HUDEP-2 (cell line): Measurements from ENCODE around the gene LTBP3.
"Not testable (repeated sequence)": the region's sequence is repeated elsewhere in the genome, so short reads cannot be mapped to it uniquely, and the experiment has no call there.

Experiments
- DNase-seq, 76 experiments: peaks; one replicate each; lab custom pipeline; 2025; ENCODE audit not compliant: unreplicated experiment in 76 of 76; lab: John Stamatoyannopoulos, UW

The LTBP3 gene

DNA sequence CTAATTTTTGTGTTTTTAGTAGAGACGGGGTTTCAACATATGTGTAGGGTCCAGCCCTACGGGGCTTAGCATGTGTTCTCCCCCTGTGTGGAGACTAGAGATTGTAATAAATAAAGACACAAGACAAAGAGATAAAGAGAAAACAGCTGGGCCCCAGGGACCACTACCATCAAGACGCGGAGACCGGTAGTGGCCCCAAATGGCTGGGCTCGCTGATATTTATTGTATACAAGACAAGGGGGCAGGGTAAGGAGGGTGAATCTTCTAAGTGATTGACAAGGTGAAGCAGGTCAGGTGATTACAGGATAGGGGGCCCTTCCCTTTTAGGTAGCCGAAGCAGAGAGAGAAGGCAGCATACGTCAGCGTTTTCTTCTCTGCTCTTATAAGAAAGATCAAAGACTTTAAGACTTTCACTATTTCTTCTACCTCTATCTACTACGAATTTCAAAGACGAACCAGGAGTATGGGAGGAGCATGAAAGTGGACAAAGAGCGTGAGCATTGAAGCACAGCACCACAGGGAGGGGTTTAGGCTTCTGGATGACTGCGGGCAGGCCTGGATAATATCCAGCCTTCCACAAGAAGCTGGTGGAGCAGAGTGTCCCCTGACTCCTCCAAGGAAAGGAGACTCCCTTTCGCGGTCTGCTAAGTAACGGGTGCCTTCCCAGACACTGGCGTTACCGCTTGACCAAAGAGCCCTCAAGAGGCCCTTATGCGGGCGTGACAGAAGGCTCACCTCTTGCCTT, 36.2 kb downstream of the LTBP3 start:
- DNase-seq = not testable (repeated sequence)

GRCh38 chr11:65518941-65519549, 39.1 kb downstream of the LTBP3 start:
- DNase-seq = not testable (repeated sequence)

GRCh38 chr11:65516135-65516968, 41.8 kb downstream of the LTBP3 start:
- DNase-seq = no peak

DNA sequence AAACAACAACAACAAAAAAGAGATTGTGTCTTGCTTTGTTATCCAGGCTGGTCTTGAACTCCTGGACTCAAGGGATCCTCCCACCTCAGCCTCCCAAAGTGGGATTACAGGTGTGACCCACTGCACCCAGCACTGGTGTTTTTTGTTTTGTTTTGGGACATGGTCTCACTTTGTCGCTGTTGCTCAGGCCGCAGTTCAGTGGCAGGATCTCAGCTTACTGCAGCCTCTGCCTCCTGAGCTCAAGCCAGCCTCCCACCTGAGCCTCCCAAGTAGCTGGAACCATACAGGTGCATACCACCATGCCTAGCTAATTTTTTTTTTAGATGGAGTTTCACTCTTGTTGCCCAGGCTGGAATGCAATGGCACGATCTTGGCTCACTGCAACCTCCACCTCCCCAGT, 45.8 kb downstream of the LTBP3 start:
- not testable (repeated sequence) for DNase-seq

DNA sequence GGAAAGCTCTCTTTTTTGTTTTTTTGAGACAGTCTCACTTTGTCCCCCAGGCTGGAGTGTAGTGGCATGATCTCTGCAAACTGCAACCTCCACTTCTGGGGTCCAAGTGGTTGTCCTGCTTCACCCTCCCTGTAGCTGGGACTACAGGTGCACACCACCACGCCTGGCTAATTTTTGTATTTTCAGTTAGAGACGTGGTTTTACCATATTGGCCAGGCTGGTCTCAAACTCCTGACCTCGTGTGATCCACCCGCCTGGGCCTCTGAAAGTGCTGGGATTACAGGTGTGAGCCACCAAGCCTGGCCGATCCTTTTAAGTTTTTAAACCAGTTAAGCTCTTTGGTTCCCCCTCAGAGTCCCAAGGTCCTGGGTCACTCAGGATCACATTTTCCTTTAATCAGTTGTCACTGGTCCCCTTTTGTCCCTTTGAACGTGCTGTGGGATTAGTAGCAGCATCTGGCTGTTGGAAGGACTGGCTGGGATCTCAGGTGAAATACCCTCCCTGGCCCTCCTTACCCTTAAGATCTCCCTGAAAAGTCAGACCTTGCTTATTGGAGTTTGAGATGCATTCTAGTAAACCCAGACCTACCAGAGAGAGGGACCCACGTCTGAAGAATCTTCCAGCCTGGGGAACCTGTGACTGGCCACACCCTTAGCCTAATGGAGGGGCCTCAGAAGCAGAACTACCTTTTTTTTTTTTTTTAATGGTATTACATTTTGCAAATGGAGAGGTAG, 51.2 kb downstream of the LTBP3 start:
- DNase-seq = peak in 63 of 76 experiments; percentile 26 to 93 (median 66)

DNA sequence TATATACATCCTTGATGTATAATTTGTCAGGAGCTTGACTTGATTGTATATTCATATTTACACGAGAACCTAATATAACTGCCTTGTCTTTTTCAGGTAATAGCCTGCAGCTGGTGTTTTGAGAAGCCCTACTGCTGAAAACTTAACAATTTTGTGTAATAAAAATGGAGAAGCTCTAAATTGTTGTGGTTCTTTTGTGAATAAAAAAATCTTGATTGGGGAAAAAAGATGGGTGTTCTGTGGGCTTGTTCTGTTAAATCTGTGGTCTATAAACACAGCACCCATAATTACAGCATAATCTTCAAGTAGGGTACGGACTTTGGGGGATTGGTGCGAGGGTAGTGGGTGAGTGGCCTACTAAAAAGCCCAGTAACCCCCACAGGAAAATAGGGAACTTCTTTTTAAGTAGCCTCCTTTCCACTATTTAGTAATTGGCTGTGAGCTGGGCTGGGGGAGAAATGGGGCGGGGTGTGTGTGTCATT, 51.8 kb downstream of the LTBP3 start:
- DNase-seq = peak in 4 of 76 experiments; percentile 27 to 60 (median 43)

GRCh38 chr11:65505466-65506289, 52.5 kb downstream of the LTBP3 start:
- DNase-seq = peak in 8 of 76 experiments; percentile 27 to 43 (median 33)

GRCh38 chr11:65504674-65505465, 53.3 kb downstream of the LTBP3 start:
- DNase-seq = peak in 4 of 76 experiments; percentile 27 to 39 (median 34)

DNA sequence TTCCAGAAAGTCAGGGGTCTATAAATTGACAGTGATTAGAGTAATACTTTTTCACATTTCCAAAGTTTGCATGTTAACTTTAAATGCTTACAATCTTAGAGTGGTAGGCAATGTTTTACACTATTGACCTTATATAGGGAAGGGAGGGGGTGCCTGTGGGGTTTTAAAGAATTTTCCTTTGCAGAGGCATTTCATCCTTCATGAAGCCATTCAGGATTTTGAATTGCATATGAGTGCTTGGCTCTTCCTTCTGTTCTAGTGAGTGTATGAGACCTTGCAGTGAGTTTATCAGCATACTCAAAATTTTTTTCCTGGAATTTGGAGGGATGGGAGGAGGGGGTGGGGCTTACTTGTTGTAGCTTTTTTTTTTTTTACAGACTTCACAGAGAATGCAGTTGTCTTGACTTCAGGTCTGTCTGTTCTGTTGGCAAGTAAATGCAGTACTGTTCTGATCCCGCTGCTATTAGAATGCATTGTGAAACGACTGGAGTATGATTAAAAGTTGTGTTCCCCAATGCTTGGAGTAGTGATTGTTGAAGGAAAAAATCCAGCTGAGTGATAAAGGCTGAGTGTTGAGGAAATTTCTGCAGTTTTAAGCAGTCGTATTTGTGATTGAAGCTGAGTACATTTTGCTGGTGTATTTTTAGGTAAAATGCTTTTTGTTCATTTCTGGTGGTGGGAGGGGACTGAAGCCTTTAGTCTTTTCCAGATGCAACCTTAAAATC, 54.0 kb downstream of the LTBP3 start:
- peak in 15 of 76 experiments; percentile 11 to 53 (median 35) for DNase-seq

- peak in 4 of 76 experiments; percentile 20 to 55 (median 40) for DNase-seq
Observed at GRCh38 chr11:65503368-65503948, 54.7 kb downstream of the LTBP3 start.

DNA sequence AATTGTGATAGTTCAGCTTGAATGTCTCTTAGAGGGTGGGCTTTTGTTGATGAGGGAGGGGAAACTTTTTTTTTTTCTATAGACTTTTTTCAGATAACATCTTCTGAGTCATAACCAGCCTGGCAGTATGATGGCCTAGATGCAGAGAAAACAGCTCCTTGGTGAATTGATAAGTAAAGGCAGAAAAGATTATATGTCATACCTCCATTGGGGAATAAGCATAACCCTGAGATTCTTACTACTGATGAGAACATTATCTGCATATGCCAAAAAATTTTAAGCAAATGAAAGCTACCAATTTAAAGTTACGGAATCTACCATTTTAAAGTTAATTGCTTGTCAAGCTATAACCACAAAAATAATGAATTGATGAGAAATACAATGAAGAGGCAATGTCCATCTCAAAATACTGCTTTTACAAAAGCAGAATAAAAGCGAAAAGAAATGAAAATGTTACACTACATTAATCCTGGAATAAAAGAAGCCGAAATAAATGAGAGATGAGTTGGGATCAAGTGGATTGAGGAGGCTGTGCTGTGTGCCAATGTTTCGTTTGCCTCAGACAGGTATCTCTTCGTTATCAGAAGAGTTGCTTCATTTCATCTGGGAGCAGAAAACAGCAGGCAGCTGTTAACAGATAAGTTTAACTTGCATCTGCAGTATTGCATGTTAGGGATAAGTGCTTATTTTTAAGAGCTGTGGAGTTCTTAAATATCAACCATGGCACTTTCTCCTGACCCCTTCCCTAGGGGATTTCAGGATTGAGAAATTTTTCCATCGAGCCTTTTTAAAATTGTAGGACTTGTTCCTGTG, 55.4 kb downstream of the LTBP3 start:
- DNase-seq = peak in 28 of 76 experiments; percentile 9 to 69 (median 45)

DNA sequence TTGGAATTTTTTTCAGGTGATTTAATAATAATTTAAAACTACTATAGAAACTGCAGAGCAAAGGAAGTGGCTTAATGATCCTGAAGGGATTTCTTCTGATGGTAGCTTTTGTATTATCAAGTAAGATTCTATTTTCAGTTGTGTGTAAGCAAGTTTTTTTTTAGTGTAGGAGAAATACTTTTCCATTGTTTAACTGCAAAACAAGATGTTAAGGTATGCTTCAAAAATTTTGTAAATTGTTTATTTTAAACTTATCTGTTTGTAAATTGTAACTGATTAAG, 55.9 kb downstream of the LTBP3 start:
- DNase-seq = peak in 2 of 76 experiments; percentile 32 to 66

DNA sequence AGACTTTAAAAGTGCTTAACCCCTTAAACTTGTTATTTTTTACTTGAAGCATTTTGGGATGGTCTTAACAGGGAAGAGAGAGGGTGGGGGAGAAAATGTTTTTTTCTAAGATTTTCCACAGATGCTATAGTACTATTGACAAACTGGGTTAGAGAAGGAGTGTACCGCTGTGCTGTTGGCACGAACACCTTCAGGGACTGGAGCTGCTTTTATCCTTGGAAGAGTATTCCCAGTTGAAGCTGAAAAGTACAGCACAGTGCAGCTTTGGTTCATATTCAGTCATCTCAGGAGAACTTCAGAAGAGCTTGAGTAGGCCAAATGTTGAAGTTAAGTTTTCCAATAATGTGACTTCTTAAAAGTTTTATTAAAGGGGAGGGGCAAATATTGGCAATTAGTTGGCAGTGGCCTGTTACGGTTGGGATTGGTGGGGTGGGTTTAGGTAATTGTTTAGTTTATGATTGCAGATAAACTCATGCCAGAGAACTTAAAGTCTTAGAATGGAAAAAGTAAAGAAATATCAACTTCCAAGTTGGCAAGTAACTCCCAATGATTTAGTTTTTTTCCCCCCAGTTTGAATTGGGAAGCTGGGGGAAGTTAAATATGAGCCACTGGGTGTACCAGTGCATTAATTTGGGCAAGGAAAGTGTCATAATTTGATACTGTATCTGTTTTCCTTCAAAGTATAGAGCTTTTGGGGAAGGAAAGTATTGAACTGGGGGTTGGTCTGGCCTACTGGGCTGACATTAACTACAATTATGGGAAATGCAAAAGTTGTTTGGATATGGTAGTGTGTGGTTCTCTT, 56.5 kb downstream of the LTBP3 start:
- peak in 20 of 76 experiments; percentile 31 to 67 (median 46) for DNase-seq

DNA sequence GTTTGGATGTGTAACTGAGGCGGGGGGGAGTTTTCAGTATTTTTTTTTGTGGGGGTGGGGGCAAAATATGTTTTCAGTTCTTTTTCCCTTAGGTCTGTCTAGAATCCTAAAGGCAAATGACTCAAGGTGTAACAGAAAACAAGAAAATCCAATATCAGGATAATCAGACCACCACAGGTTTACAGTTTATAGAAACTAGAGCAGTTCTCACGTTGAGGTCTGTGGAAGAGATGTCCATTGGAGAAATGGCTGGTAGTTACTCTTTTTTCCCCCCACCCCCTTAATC, 57.0 kb downstream of the LTBP3 start:
- peak in 6 of 76 experiments; percentile 31 to 52 (median 42) for DNase-seq

- DNase-seq = peak in 45 of 76 experiments; percentile 28 to 68 (median 44)
Observed at GRCh38 chr11:65500387-65501185, 57.6 kb downstream of the LTBP3 start.
